Left ventricle myocardium inferior (tissue), 1 donor: Measurements from ENCODE around the gene FLT3. TPM values are rescaled to one million over a fixed set of nuclear protein-coding genes. Genes with fewer than 3 reads are reported as not detected.

Experiments
- DNase-seq: peaks from one replicate; pipeline ENCODE4 v3.0.0-alpha.2; 2020
- H3K27ac ChIP-seq: fragments of 200-600 bp; replicated peaks from 2 replicates; pipeline ENCODE4 v1.8.0; 2021
- H3K27me3 ChIP-seq: fragments of 200-600 bp; 2 replicates; pipeline ENCODE4 v1.8.0; 2021; ENCODE audit warnings: low read depth
- H3K36me3 ChIP-seq: fragments of 200-600 bp; 2 replicates; pipeline ENCODE4 v1.8.0; 2021
- H3K4me1 ChIP-seq: fragments of 200-600 bp; 2 replicates; pipeline ENCODE4 v1.8.0; 2021
- H3K4me3 ChIP-seq: fragments of 200-600 bp; 2 replicates; pipeline ENCODE4 v1.8.0; 2021; ENCODE audit warnings: mild to moderate bottlenecking, moderate library complexity
- H3K9me3 ChIP-seq: fragments of 200-600 bp; replicated peaks from 2 replicates; pipeline ENCODE4 v1.8.0; 2021
- CTCF ChIP-seq: fragments of 200-600 bp; IDR thresholded peaks from 2 replicates; pipeline ENCODE4 v1.8.0; 2021; ENCODE audit warnings: antibody characterized with exemption, mild to moderate bottlenecking, borderline replicate concordance
- intact Hi-C: fragments of 100-400 bp; cut with micrococcal nuclease; formaldehyde crosslinking; loops from one replicate; pipeline ENCODE4 v1.11.0; 2022
- total RNA-seq: library from RNA; stranded (reverse); fragmentation: NEBNext Ultra II Directional; extraction: Animal tissue kit (Norgen Biotek cat#: 25700); gene quantifications from one replicate; pipeline ENCODE4 v1.2.1, GENCODE V29; 2021
- donor health status: DM: no; HTN: yes; CAD: no; lungs with severe emphysema.

FLT3 gene
- total RNA-seq, 1 donor from 2014 or later = 0.05 TPM

GRCh38 chr13:28043224-28043623, 57.2 kb downstream of the FLT3 start:
- no peaks in the 10 kb centered on the region for H3K9me3 ChIP-seq
- no peak for DNase-seq
- no peak for TF ChIP-seq CTCF
- no peak overlapping the region for H3K4me3 ChIP-seq
- peaks cover 7% of the 10 kb centered on the region for H3K4me1 ChIP-seq
- H3K36me3 ChIP-seq = no peaks in the 10 kb centered on the region
- H3K27me3 ChIP-seq = peaks cover 40% of the 10 kb centered on the region
- intact Hi-C loops = no loop called here
- no peak overlapping the region for H3K27ac ChIP-seq

- peaks cover 46% of the 10 kb centered on the region for H3K27me3 ChIP-seq
- no peak overlapping the region for H3K4me3 ChIP-seq
- H3K4me1 ChIP-seq = peaks cover 7% of the 10 kb centered on the region
- intact Hi-C loops = no loop called here
- H3K9me3 ChIP-seq = no peaks in the 10 kb centered on the region
- no peak overlapping the region for H3K27ac ChIP-seq
- no peak for TF ChIP-seq CTCF
- DNase-seq = no peak
- no peaks in the 10 kb centered on the region for H3K36me3 ChIP-seq
Measured at GRCh38 chr13:28041501-28041900, 58.9 kb downstream of the FLT3 start.

- Histone ChIP-seq H3K36me3 (no peaks in the 10 kb centered on the region), H3K4me3 (no peak overlapping the region), H3K9me3 (no peaks in the 10 kb centered on the region), H3K4me1 (peaks cover 7% of the 10 kb centered on the region), H3K27me3 (peaks cover 49% of the 10 kb centered on the region), H3K27ac (no peak overlapping the region)
- DNase-seq = no peak
- TF ChIP-seq CTCF = no peak
- intact Hi-C loops = no loop called here
Measured at GRCh38 chr13:28041031-28041461, 59.3 kb downstream of the FLT3 start.

GRCh38 chr13:28037399-28037798, 63.0 kb downstream of the FLT3 start:
- TF ChIP-seq CTCF = no peak

GRCh38 chr13:28035146-28035782, 65.1 kb downstream of the FLT3 start:
- no peak for DNase-seq
- Histone ChIP-seq H3K27me3 (peaks cover 76% of the 10 kb centered on the region), H3K9me3 (no peaks in the 10 kb centered on the region), H3K36me3 (no peaks in the 10 kb centered on the region), H3K4me1 (no peaks in the 10 kb centered on the region), H3K4me3 (no peak overlapping the region), H3K27ac (no peak overlapping the region)
- TF ChIP-seq CTCF = no peak
- intact Hi-C loops = no loop called here

More at GRCh38 chr13:28037399-28037798, 63.0 kb downstream of the FLT3 start:
- no peaks in the 10 kb centered on the region for H3K9me3 ChIP-seq
- H3K4me3 ChIP-seq = no peak overlapping the region
- H3K36me3 ChIP-seq = no peaks in the 10 kb centered on the region
- intact Hi-C loops = no loop called here
- no peak overlapping the region for H3K27ac ChIP-seq
- H3K4me1 ChIP-seq = peaks cover 7% of the 10 kb centered on the region
- no peak for DNase-seq
- peaks cover 55% of the 10 kb centered on the region for H3K27me3 ChIP-seq
